Trophoblast cell (in vitro differentiated cells and primary cell): ENCODE measurements around the gene LINGO4.

Source experiments
- DNase-seq, 2 donors: peaks; one replicate each; pipeline ENCODE4 v3.0.0-alpha.2; 2016
- H2AFZ ChIP-seq: 2 replicates; pipeline ENCODE4 v1.6.1; 2013; ENCODE audit warnings: low read length, moderate library complexity, mild to moderate bottlenecking; ENCODE audit not compliant: insufficient read depth, poor library complexity
- H2AK5ac ChIP-seq: 2 replicates; pipeline ENCODE4 v1.6.1; 2013; ENCODE audit warnings: mild to moderate bottlenecking, low read length
- H2BK120ac ChIP-seq: 2 replicates; pipeline ENCODE4 v1.6.1; 2013; ENCODE audit warnings: low read length, mild to moderate bottlenecking, moderate library complexity; ENCODE audit not compliant: insufficient read depth, poor library complexity
- H2BK12ac ChIP-seq: 2 replicates; pipeline ENCODE4 v1.6.1; 2013; ENCODE audit warnings: mild to moderate bottlenecking, low read length, moderate library complexity
- H2BK5ac ChIP-seq: 2 replicates; pipeline ENCODE4 v1.6.1; 2013; ENCODE audit warnings: low read length, low read depth, moderate library complexity, mild to moderate bottlenecking; ENCODE audit not compliant: poor library complexity
- H3K14ac ChIP-seq: 2 replicates; pipeline ENCODE4 v1.6.1; 2013; ENCODE audit warnings: mild to moderate bottlenecking, low read length
- H3K18ac ChIP-seq: 2 replicates; pipeline ENCODE4 v1.6.1; 2013; ENCODE audit warnings: mild to moderate bottlenecking, low read length
- H3K23ac ChIP-seq: 2 replicates; pipeline ENCODE4 v1.6.1; 2013; ENCODE audit warnings: low read length
- H3K27ac ChIP-seq: 2 replicates; pipeline ENCODE4 v1.5.1; 2013; ENCODE audit warnings: low read depth, mild to moderate bottlenecking, inconsistent platforms, low read length, moderate library complexity
- H3K27me3 ChIP-seq: 2 replicates; pipeline ENCODE4 v1.6.1; 2013; ENCODE audit warnings: inconsistent platforms, mild to moderate bottlenecking, low read length, moderate library complexity; ENCODE audit not compliant: insufficient read depth
- H3K36me3 ChIP-seq, 2 experiments: 1 replicate in 1 of 2; 2 replicates in 1 of 2; pipeline ENCODE4 v1.6.1; 2013; ENCODE audit warnings: low read length in 2 of 2, mild to moderate bottlenecking in 2 of 2, moderate library complexity in 1 of 2; ENCODE audit not compliant: insufficient read depth in 2 of 2, control insufficient read depth in 1 of 2
- H3K4ac ChIP-seq: 2 replicates; pipeline ENCODE4 v1.6.1; 2013; ENCODE audit warnings: low read depth, mild to moderate bottlenecking, low read length, moderate library complexity
- H3K4me1 ChIP-seq, 2 experiments: 1 replicate in 1 of 2; 2 replicates in 1 of 2; pipeline ENCODE4 v1.6.1; 2013; ENCODE audit warnings: low read length in 2 of 2, mild to moderate bottlenecking in 2 of 2, moderate library complexity in 1 of 2; ENCODE audit not compliant: insufficient read depth in 2 of 2, control insufficient read depth in 1 of 2
- H3K4me2 ChIP-seq: 2 replicates; pipeline ENCODE4 v1.6.1; 2013; ENCODE audit warnings: inconsistent platforms, mild to moderate bottlenecking, low read length, moderate library complexity
- H3K4me3 ChIP-seq: 2 replicates; pipeline ENCODE4 v1.5.1; 2013; ENCODE audit warnings: mild to moderate bottlenecking, low read depth, low read length, inconsistent platforms
- H3K79me1 ChIP-seq: one replicate; pipeline ENCODE4 v1.6.1; 2013; ENCODE audit warnings: low read length
- H3K79me2 ChIP-seq: 2 replicates; pipeline ENCODE4 v1.6.1; 2013; ENCODE audit warnings: low read length, mild to moderate bottlenecking; ENCODE audit not compliant: control insufficient read depth, insufficient read depth, poor library complexity
- H3K9ac ChIP-seq: 2 replicates; pipeline ENCODE4 v1.6.1; 2013; ENCODE audit warnings: mild to moderate bottlenecking, low read length
- H3K9me3 ChIP-seq: 2 replicates; pipeline ENCODE4 v1.6.1; 2013; ENCODE audit warnings: low read depth, mild to moderate bottlenecking, control low read depth, inconsistent platforms, low read length; ENCODE audit not compliant: insufficient read depth
- H4K12ac ChIP-seq: 2 replicates; pipeline ENCODE4 v1.6.1; 2013; ENCODE audit warnings: low read depth, mild to moderate bottlenecking, low read length, moderate library complexity
- H4K8ac ChIP-seq: 2 replicates; pipeline ENCODE4 v1.6.1; 2013; ENCODE audit warnings: low read depth, mild to moderate bottlenecking, low read length, moderate library complexity
- H4K91ac ChIP-seq: one replicate; pipeline ENCODE4 v1.6.1; 2013; ENCODE audit warnings: low read depth, mild to moderate bottlenecking, low read length, moderate library complexity
- WGBS: extraction: QIAGEN DNeasy Blood & Tissue Kit; methylation state at CpG from one replicate; pipeline ENCODE4 v1.1.7; 2013; ENCODE audit warnings: missing lambda C conversion rate; ENCODE audit not compliant: insufficient read length, insufficient coverage; ENCODE audit errors: extremely low coverage; 5-methylcytosine and 5-hydroxymethylcytosine counted together

LINGO4 gene

DNA sequence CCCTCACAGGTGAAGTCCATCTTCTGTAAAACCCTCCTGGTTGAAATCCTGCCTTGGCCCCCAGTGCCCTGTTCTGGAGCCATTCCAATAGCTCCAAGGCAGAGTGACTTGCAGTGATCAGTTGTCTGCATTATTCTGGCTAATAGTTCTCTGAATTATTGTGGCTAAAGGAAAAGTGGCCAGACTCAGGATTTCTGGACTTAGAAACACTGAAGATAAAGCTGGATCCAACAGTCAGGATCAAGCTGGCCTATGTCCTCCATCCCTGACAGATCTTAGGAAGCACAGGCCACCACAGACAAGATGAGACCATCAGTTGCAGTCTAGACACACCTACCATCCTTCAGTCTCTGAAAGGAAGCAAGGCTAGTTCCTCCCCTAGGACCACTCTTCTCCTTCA is 35.2 kb upstream of the LINGO4 start:
- Histone ChIP-seq H3K27me3 (peaks cover 21% of the 10 kb centered on the region), H2BK12ac (no peak overlapping the region), H2BK120ac (no peak overlapping the region), H3K14ac (peak overlapping the region; percentile 33), H4K8ac (peak overlapping the region; percentile 84), H3K36me3 (no peaks in the 10 kb centered on the region), H3K18ac (no peak overlapping the region), H3K4me2 (peak overlapping the region; percentile 59), H3K4me1 (peaks cover 24 to 31% of the 10 kb centered on the region in 2 experiments), H3K4ac (no peak overlapping the region), H2AFZ (no peak overlapping the region), H3K23ac (no peak overlapping the region), H3K79me1 (peaks cover 16% of the 10 kb centered on the region), H3K4me3 (no peak overlapping the region), H3K9me3 (peaks cover 2% of the 10 kb centered on the region), H4K91ac (peak overlapping the region; percentile 67), H2AK5ac (no peak overlapping the region), H2BK5ac (no peak overlapping the region), H4K12ac (no peak overlapping the region), H3K79me2 (peaks cover 8% of the 10 kb centered on the region), H3K27ac (no peak overlapping the region), H3K9ac (no peak overlapping the region)
- no peak for DNase-seq

GRCh38 chr1:151839457-151840403 is 34.5 kb upstream of the LINGO4 start, which contains the start of gene C2CD4D:
Gene C2CD4D (minus strand): TSS chr1:151839820. CDS start chr1:151838989, 831 bp downstream.
- no peak within 1 kb of the TSS for H2BK5ac ChIP-seq

GRCh38 chr1:151839082-151839412 is 33.8 kb upstream of the LINGO4 start:
- H3K4me1 ChIP-seq = peaks cover 24 to 31% of the 10 kb centered on the region in 2 experiments
- no peak overlapping the region for H2AK5ac ChIP-seq
- H3K23ac ChIP-seq = no peak overlapping the region
- H3K4ac ChIP-seq = no peak overlapping the region
- H2BK120ac ChIP-seq = no peak overlapping the region
- H3K9ac ChIP-seq = no peak overlapping the region
- H3K79me2 ChIP-seq = peaks cover 8% of the 10 kb centered on the region
- peak overlapping the region; percentile 39 for H3K14ac ChIP-seq
- peaks cover 16% of the 10 kb centered on the region for H3K79me1 ChIP-seq
- H3K18ac ChIP-seq = no peak overlapping the region
- H3K27me3 ChIP-seq = peaks cover 21% of the 10 kb centered on the region
- H3K36me3 ChIP-seq = no peaks in the 10 kb centered on the region
- no peak overlapping the region for H4K91ac ChIP-seq
- H2AFZ ChIP-seq = no peak overlapping the region
- peak overlapping the region; percentile 17 for H4K8ac ChIP-seq
- H3K4me3 ChIP-seq = peak overlapping the region; percentile 55
- no peak overlapping the region for H3K27ac ChIP-seq
- H3K4me2 ChIP-seq = peak overlapping the region; percentile 59
- DNase-seq = no peak
- H2BK5ac ChIP-seq = no peak overlapping the region
- peaks cover 2% of the 10 kb centered on the region for H3K9me3 ChIP-seq
- no peak overlapping the region for H4K12ac ChIP-seq
- H2BK12ac ChIP-seq = no peak overlapping the region
- no CpG with 5 or more reads among the region's 16 CpGs for WGBS

More at GRCh38 chr1:151839457-151840403, 34.5 kb upstream of the LINGO4 start, which contains the start of gene C2CD4D:
- Histone ChIP-seq H2BK12ac (no peak within 1 kb of the TSS), H2AFZ (peak within 1 kb of the TSS; percentile 69), H3K27ac (no peak within 1 kb of the TSS), H3K23ac (no peak within 1 kb of the TSS), H3K36me3 (no peaks in the 10 kb centered on the region), H3K9ac (no peak within 1 kb of the TSS), H4K91ac (peak within 1 kb of the TSS; percentile 73), H2BK120ac (peak within 1 kb of the TSS; percentile 48), H3K9me3 (peaks cover 2% of the 10 kb centered on the region), H3K18ac (peak within 1 kb of the TSS; percentile 76), H3K79me2 (peaks cover 8% of the 10 kb centered on the region), H2AK5ac (no peak within 1 kb of the TSS), H3K4ac (peak within 1 kb of the TSS; percentile 40), H3K27me3 (peaks cover 21% of the 10 kb centered on the region), H3K14ac (peak within 1 kb of the TSS; percentile 39), H3K79me1 (peaks cover 16% of the 10 kb centered on the region), H3K4me1 (peaks cover 24 to 31% of the 10 kb centered on the region in 2 experiments), H4K12ac (peak within 1 kb of the TSS; percentile 76), H3K4me2 (peak within 1 kb of the TSS; percentile 59), H3K4me3 (peak within 1 kb of the TSS; percentile 55), H4K8ac (peak within 1 kb of the TSS; percentile 84)
- no CpG with 5 or more reads among the region's 47 CpGs for WGBS
- peak; percentile 53 to 71 for DNase-seq

GRCh38 chr1:151838222-151839081 is 33.2 kb upstream of the LINGO4 start:
- no peak overlapping the region for H2BK120ac ChIP-seq
- H4K91ac ChIP-seq = peak overlapping the region; percentile 73
- H2BK5ac ChIP-seq = no peak overlapping the region
- no peak for DNase-seq
- WGBS = no CpG with 5 or more reads among the region's 117 CpGs
- H3K79me2 ChIP-seq = peaks cover 8% of the 10 kb centered on the region
- H3K23ac ChIP-seq = no peak overlapping the region
- peak overlapping the region; percentile 73 for H4K8ac ChIP-seq
- no peak overlapping the region for H3K9ac ChIP-seq
- peaks cover 2% of the 10 kb centered on the region for H3K9me3 ChIP-seq
- peak overlapping the region; percentile 14 for H3K18ac ChIP-seq
- H3K14ac ChIP-seq = peak overlapping the region; percentile 59
- H3K4ac ChIP-seq = peak overlapping the region; percentile 23
- H3K4me2 ChIP-seq = peak overlapping the region; percentile 59
- H3K4me1 ChIP-seq = peaks cover 24 to 31% of the 10 kb centered on the region in 2 experiments
- H3K27ac ChIP-seq = no peak overlapping the region
- H3K4me3 ChIP-seq = peak overlapping the region; percentile 55
- H4K12ac ChIP-seq = peak overlapping the region; percentile 17
- H2BK12ac ChIP-seq = no peak overlapping the region
- H2AFZ ChIP-seq = peak overlapping the region; percentile 69
- no peaks in the 10 kb centered on the region for H3K36me3 ChIP-seq
- no peak overlapping the region for H2AK5ac ChIP-seq
- H3K27me3 ChIP-seq = peaks cover 21% of the 10 kb centered on the region
- H3K79me1 ChIP-seq = peaks cover 16% of the 10 kb centered on the region
